ENCODE results near the gene PIRT. TPM values are rescaled to one million over a fixed set of nuclear protein-coding genes. Genes with fewer than 3 reads are reported as not detected.

PIRT gene
- polyA plus RNA-seq, 1 donor (not counting 4 experiments of a cell fraction or from before 2014, with no cell fraction given), result not detected

DNA sequence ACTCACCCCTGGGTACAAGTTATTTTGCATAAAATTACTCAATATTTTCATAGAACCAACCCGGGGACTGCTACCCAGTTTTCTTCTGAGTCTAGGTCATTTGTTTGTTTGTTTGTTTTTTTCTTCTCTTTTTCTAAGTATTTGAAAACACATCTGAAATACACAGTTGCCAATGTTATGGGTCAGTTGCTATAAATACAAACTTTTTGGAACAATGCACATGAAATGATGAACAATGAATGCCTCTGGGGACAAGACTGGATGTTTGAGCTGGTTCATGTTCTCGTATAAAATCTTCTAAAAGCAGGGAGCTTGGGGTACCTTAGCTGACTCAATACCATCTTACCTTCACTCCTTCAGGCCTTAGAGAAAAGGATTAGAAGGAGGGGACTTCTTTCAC, 64.5 kb downstream of the PIRT start:
- Histone ChIP-seq H3K27ac (ENCODE audit: control insufficient read depth, insufficient read depth, low read length) (no peak overlapping the region), H3K27me3 (ENCODE audit: control insufficient read depth, extremely low read depth, insufficient read depth, low read length) (no peaks in the 10 kb centered on the region), H3K4me1 (ENCODE audit: control insufficient read depth, extremely low read depth, insufficient read depth, low read length) (no peaks in the 10 kb centered on the region), H3K9me1 (ENCODE audit: control insufficient read depth, extremely low read depth, insufficient read depth, low read length) (no peaks in the 10 kb centered on the region), H3K4me2 (ENCODE audit: control insufficient read depth, extremely low read depth, insufficient read depth, low read depth, low read length) (no peak overlapping the region), H3K9me3 (ENCODE audit: control insufficient read depth, low read depth, low read length) (no peaks in the 10 kb centered on the region), H4K20me1 (ENCODE audit: control insufficient read depth, extremely low read depth, insufficient read depth, low read length) (no peaks in the 10 kb centered on the region), H3K36me3 (ENCODE audit: control insufficient read depth in 2 of 2, extremely low read depth in 1 of 2, insufficient read depth in 2 of 2, low read length in 2 of 2) (no peaks in the 10 kb centered on the region), H3K4me3 (ENCODE audit: control insufficient read depth in 2 of 3, extremely low read depth in 1 of 3, insufficient read depth in 2 of 3, low read depth in 1 of 3, low read length in 3 of 3) (no peak overlapping the region), H3K79me2 (ENCODE audit: control insufficient read depth, insufficient read depth, low read length) (no peaks in the 10 kb centered on the region), H2AFZ (ENCODE audit: control insufficient read depth, low read length) (no peak overlapping the region), H3K9ac (ENCODE audit: control insufficient read depth, extremely low read depth, insufficient read depth, low read length) (no peak overlapping the region)
- dilution Hi-C loops (cut with MboI; ENCODE audit: extremely low pct_ligation_motif_present, low sequenced_read_pairs), result no loop called here
- DNase-seq (ENCODE audit: low read depth, low spot score) (no peak), FAIRE-seq (no peak)
- TF ChIP-seq, protein P1, sequence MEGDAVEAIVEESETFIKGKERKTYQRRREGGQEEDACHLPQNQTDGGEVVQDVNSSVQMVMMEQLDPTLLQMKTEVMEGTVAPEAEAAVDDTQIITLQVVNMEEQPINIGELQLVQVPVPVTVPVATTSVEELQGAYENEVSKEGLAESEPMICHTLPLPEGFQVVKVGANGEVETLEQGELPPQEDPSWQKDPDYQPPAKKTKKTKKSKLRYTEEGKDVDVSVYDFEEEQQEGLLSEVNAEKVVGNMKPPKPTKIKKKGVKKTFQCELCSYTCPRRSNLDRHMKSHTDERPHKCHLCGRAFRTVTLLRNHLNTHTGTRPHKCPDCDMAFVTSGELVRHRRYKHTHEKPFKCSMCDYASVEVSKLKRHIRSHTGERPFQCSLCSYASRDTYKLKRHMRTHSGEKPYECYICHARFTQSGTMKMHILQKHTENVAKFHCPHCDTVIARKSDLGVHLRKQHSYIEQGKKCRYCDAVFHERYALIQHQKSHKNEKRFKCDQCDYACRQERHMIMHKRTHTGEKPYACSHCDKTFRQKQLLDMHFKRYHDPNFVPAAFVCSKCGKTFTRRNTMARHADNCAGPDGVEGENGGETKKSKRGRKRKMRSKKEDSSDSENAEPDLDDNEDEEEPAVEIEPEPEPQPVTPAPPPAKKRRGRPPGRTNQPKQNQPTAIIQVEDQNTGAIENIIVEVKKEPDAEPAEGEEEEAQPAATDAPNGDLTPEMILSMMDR (optimal IDR thresholded peaks at IDR 0.05 in 1 of 3, IDR thresholded peaks at IDR 0.05 in 1 of 3, conservative IDR thresholded peaks at IDR 0.05 in 1 of 3; ENCODE audit: extremely low read depth in 1 of 3, insufficient read depth in 2 of 3, low read length in 3 of 3), result no peak
- TF ChIP-seq EZH2 (IDR thresholded peaks at IDR 0.05; ENCODE audit: low read length), result no peak

Small RNA genes lying within 50 kb of the gene (small RNA-seq; reads per million reads assigned to genes)
- gene AC015908.2 (ENCODE audit: insufficient read length in 3 of 3, low read depth in 3 of 3, low replicate concordance in 1 of 3), result 0 to 0.07 (median 0) reads per million in 3 experiments
- gene RNU6-1065P (ENCODE audit: insufficient read length in 3 of 3, low read depth in 3 of 3, low replicate concordance in 1 of 3), result 0 reads per million in 3 experiments
- gene TMEM238L (ENCODE audit: insufficient read length in 3 of 3, low read depth in 3 of 3, low replicate concordance in 1 of 3), result 0 reads per million in 3 experiments

Other genes with a start within 250 kb of the PIRT start
- 0.67 to 0.83 TPM (median 0.76 TPM) in 3 replicates for gene MYH3, start 180.8 kb downstream of the PIRT start, polyA plus RNA-seq
- 20.8 to 28.3 TPM (median 22.8 TPM) in 3 replicates for gene SCO1, start 140.6 kb downstream of the PIRT start, polyA plus RNA-seq
- gene ADPRM, start 140.5 kb downstream of the PIRT start, polyA plus RNA-seq, result 9.9 to 15.0 TPM (median 14.2 TPM) in 3 replicates
- gene TMEM220, start 108.1 kb downstream of the PIRT start, polyA plus RNA-seq, result 2.1 to 3.3 TPM (median 2.4 TPM) in 3 replicates
- 0.26 TPM in 1 of 3 replicates, not detected in the others for gene TMEM238L, start 34.0 kb downstream of the PIRT start, polyA plus RNA-seq

Measured in keratinocyte (primary cell).